Endothelial cell (in vitro differentiated cells): ENCODE measurements around the gene ZBTB20. TPM values are rescaled to one million over a fixed set of nuclear protein-coding genes. Genes with fewer than 3 reads are reported as not detected.

Source experiments
- DNase-seq: peaks from one replicate; pipeline ENCODE4 v3.0.0; 2021; ENCODE audit warnings: low spot score
- H3K27ac Mint-ChIP-seq: one replicate; pipeline ENCODE4 v1.8.0; 2021; ENCODE audit warnings: mixed read lengths, inconsistent platforms; ENCODE audit not compliant: unreplicated experiment
- H3K27me3 Mint-ChIP-seq: one replicate; pipeline ENCODE4 v1.8.0; 2021; ENCODE audit warnings: mild to moderate bottlenecking, moderate library complexity, mixed read lengths, inconsistent platforms; ENCODE audit not compliant: unreplicated experiment
- H3K36me3 Mint-ChIP-seq: one replicate; pipeline ENCODE4 v1.8.0; 2021; ENCODE audit warnings: mild to moderate bottlenecking, low read depth, mixed read lengths, inconsistent platforms; ENCODE audit not compliant: unreplicated experiment
- H3K4me1 Mint-ChIP-seq: one replicate; pipeline ENCODE4 v1.8.0; 2021; ENCODE audit warnings: mild to moderate bottlenecking, mixed read lengths, inconsistent platforms; ENCODE audit not compliant: unreplicated experiment
- H3K4me3 Mint-ChIP-seq: one replicate; pipeline ENCODE4 v1.8.0; 2021; ENCODE audit warnings: mild to moderate bottlenecking, mixed read lengths, inconsistent platforms; ENCODE audit not compliant: unreplicated experiment
- H3K9me3 Mint-ChIP-seq: one replicate; pipeline ENCODE4 v1.8.0; 2021; ENCODE audit warnings: mixed read lengths, inconsistent platforms; ENCODE audit not compliant: unreplicated experiment
- total RNA-seq: library from RNA; stranded (reverse); fragmentation: NEBNext Ultra II Directional; extraction: Animal tissue kit (Norgen Biotek cat#: 25700); gene quantifications from one replicate; pipeline ENCODE4 v1.2.1, GENCODE V29; 2021; ENCODE audit not compliant: unreplicated experiment
- TF ChIP-seq, protein P1 (sequence below): fragments of 200-600 bp; sonication (generic); IDR thresholded peaks from one replicate; pipeline ENCODE4 v1.5.0; 2021; ENCODE audit warnings: antibody characterized with exemption; ENCODE audit not compliant: unreplicated experiment

ZBTB20 gene
- total RNA-seq, 1 donor from 2014 or later: 4.2 TPM

DNA sequence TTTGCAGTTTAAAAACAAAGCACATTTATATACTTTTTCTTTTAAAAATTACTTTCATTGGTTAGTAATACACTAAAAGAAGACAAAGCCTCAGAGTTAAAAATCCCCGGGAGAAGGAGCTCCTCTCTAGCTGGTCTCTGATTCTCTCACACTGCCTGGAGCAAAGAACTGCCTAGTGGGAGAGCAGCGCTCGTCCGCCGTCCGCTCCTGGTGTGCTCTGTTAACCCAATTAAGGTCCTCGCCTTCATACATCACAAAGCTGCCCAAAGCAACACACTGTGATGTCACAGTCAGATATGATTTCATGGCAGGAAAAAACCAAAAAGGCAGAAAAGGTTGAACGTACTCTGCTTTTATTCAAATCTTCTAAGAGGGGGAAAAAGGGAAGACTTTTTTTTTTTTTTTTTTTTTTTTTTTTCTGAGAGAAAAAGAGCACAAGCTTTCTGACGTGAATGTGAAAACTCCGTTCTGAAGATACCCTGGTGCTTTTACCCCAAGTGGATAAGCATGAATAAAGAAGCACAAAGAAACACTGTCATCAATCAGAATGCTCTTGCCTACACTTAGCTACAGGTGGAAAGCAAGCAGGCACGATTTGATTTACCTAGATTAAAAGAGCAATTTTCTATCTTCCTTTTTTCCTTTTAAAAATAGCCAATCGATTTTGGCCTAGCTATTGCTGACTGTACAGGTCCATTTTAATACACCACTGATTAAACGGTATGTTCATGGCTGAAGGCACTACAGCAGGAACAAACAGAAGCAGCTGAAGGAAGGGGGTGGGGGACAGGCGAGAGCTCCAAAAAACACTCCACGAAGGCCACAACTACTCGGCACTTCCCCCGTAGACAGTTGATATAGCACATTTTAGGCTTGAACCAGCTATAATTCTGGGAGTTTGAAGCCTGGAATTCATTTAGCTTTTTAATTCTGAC is 738.1 kb downstream of the ZBTB20 start:
- H3K27me3 Mint-ChIP-seq: no peaks in the 10 kb centered on the region
- H3K36me3 Mint-ChIP-seq: no peaks in the 10 kb centered on the region
- H3K9me3 Mint-ChIP-seq: no peaks in the 10 kb centered on the region
- H3K4me1 Mint-ChIP-seq: peaks cover 20% of the 10 kb centered on the region
- no peak overlapping the region for H3K4me3 Mint-ChIP-seq
- no peak for DNase-seq
- no peak overlapping the region for H3K27ac Mint-ChIP-seq
- TF ChIP-seq, protein P1, sequence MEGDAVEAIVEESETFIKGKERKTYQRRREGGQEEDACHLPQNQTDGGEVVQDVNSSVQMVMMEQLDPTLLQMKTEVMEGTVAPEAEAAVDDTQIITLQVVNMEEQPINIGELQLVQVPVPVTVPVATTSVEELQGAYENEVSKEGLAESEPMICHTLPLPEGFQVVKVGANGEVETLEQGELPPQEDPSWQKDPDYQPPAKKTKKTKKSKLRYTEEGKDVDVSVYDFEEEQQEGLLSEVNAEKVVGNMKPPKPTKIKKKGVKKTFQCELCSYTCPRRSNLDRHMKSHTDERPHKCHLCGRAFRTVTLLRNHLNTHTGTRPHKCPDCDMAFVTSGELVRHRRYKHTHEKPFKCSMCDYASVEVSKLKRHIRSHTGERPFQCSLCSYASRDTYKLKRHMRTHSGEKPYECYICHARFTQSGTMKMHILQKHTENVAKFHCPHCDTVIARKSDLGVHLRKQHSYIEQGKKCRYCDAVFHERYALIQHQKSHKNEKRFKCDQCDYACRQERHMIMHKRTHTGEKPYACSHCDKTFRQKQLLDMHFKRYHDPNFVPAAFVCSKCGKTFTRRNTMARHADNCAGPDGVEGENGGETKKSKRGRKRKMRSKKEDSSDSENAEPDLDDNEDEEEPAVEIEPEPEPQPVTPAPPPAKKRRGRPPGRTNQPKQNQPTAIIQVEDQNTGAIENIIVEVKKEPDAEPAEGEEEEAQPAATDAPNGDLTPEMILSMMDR: no peak

DNA sequence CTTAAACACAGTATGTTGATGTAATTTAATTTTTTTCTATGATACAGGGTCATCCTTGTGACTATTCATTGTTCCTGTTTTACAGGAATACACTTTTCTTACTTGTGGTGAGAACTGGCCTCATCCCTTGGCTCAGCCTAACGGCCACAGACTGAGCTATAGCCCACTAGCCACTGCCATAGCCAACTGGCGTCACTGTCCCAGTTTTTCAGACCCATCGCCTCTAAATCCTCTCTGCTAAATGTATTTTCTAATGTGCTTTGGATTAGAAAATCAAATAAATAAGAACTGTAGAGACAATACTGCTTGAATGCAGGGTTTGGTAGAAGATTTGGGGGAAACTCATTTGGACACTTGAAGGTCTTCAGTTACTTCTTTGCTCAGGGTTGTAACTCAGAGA is 740.2 kb downstream of the ZBTB20 start:
- TF ChIP-seq, protein P1: no peak
- Mint-ChIP-seq H3K27ac (no peak overlapping the region), H3K36me3 (no peaks in the 10 kb centered on the region), H3K27me3 (no peaks in the 10 kb centered on the region), H3K9me3 (no peaks in the 10 kb centered on the region), H3K4me1 (peaks cover 20% of the 10 kb centered on the region), H3K4me3 (no peak overlapping the region)
- DNase-seq: no peak

DNA sequence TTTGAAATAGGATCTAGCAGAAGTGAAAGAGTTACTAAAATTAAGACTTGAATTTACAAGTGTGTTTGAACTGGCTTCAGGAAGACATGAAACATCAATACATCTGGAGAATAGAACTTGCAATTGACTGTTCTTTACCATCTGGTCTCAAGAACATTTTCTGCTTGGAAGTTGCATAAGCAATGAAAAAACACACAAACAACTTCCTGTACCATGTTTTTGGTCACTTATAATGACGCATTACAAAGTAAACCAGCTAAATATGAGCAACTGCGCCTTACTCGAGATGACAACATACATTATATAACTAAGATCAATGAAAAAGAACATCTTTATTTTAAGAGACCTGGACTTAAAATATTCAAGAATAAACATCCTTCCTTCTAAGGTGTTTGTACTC is 740.8 kb downstream of the ZBTB20 start:
- TF ChIP-seq, protein P1: no peak
- no peaks in the 10 kb centered on the region for H3K36me3 Mint-ChIP-seq
- H3K4me3 Mint-ChIP-seq: no peak overlapping the region
- H3K9me3 Mint-ChIP-seq: no peaks in the 10 kb centered on the region
- no peaks in the 10 kb centered on the region for H3K27me3 Mint-ChIP-seq
- no peak for DNase-seq
- peaks cover 20% of the 10 kb centered on the region for H3K4me1 Mint-ChIP-seq
- H3K27ac Mint-ChIP-seq: no peak overlapping the region

DNA sequence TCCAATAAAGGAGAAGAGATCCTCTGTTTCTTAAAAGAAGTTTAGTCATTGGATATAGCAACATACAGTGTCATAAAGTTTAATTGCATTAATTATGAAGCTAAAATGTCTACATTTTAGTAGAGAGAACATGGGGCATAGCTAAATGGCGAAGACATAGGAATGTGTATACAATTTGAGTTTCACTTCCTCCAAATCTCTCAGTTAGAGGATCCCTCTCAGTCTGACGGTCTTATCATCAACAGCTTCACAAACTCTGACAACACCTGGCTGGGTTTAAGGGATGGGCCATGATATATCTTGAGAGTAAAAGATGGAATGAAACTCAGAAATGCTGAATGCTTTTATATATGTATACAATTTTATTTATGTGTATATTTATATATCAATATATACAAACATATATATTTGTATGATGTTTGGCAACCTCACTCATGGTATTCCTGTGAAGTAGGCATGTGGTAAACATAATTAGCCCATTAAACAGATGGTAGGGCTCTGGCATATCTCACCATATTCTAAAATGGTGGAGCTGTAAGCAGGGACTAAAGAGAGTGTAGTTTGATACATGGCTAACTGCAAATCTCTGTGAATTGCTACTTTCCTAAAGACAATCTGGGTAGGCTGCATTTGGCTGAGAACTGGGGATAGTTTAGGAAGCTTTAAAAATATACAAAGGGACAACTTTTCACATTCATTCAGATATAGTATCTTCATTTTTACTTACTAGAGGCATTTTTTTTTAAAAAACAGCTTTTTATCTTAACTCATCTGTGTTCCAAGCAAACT is 741.7 kb downstream of the ZBTB20 start:
- DNase-seq: no peak
- Mint-ChIP-seq H3K27me3 (no peaks in the 10 kb centered on the region), H3K36me3 (no peaks in the 10 kb centered on the region), H3K27ac (no peak overlapping the region), H3K9me3 (no peaks in the 10 kb centered on the region), H3K4me3 (no peak overlapping the region), H3K4me1 (peaks cover 12% of the 10 kb centered on the region)
- TF ChIP-seq, protein P1: no peak
